HepG2 (cell line): ENCODE results near the gene MBLAC1. TPM values are rescaled to one million over a fixed set of nuclear protein-coding genes. Genes with fewer than 3 reads are reported as not detected.

ENCODE experiments used
- ATF7 ChIP-seq, 2 experiments: fragments of 450-650 bp in 1 of 2; sonication (generic) in 1 of 2; formaldehyde crosslinking in 1 of 2; IDR thresholded peaks; 2 replicates each; pipeline versions ENCODE4 v1.4.0 to v1.6.1; 2016 to 2020; ENCODE audit warnings: antibody characterized with exemption in 1 of 2, mild to moderate bottlenecking in 1 of 2, missing genetic modification reagents in 1 of 2
- CBFB ChIP-seq: sonication (generic); formaldehyde crosslinking; IDR thresholded peaks from 2 replicates; pipeline ENCODE4 v1.4.0; 2020; ENCODE audit warnings: missing genetic modification reagents
- RFX5 ChIP-seq: IDR thresholded peaks from 2 replicates; pipeline ENCODE4 v1.6.1; 2011; ENCODE audit warnings: low read depth, low read length, improper control_type of control experiment
- SMAD9 ChIP-seq: sonication (generic); formaldehyde crosslinking; IDR thresholded peaks from 2 replicates; pipeline ENCODE4 v1.5.1; 2020; ENCODE audit warnings: mild to moderate bottlenecking, missing genetic modification reagents
- ZMAT3 ChIP-seq: sonication (generic); formaldehyde crosslinking; conservative IDR thresholded peaks from 2 replicates; pipeline ENCODE4 v1.7.0; 2021; ENCODE audit warnings: missing genetic modification reagents
- ZNF564 ChIP-seq: sonication (generic); formaldehyde crosslinking; IDR thresholded peaks from 2 replicates; pipeline ENCODE4 v1.8.1; 2023; ENCODE audit warnings: mild to moderate bottlenecking, missing genetic modification reagents
- polyA plus RNA-seq, 8 experiments: library from polyadenylated mRNA; depleted of rRNA in 3 of 8; stranded (reverse) in 7 of 8; unstranded in 1 of 8; fragments of >200 nt; fragmentation: Illumina TruSeq in 4 of 8; extraction: Trizol in 4 of 8; gene quantifications; 2 replicates each; pipeline versions ENCODE4 v1.2.1 to v1.2.3, GENCODE V29; 2011 to 2016; ENCODE audit warnings: low read depth in 4 of 8, missing spikeins in 1 of 8, mixed read lengths in 1 of 8; ENCODE audit not compliant: insufficient read depth in 1 of 8
- total RNA-seq, 5 experiments: library from RNA; depleted of rRNA; stranded (reverse); fragments of >200 nt; fragmentation: Illumina TruSeq; extraction: Trizol; gene quantifications; 2 replicates each; pipeline ENCODE4 v1.2.3, GENCODE V29; 2016; ENCODE audit warnings: low read depth in 1 of 5
- TF ChIP-seq, protein P1 (sequence below), 2 experiments: sonication (generic) in 1 of 2; formaldehyde crosslinking in 1 of 2; IDR thresholded peaks; 2 replicates each; pipeline versions ENCODE4 v1.6.1 to v1.9.0; 2014 to 2022; ENCODE audit warnings: antibody characterized with exemption in 1 of 2, borderline replicate concordance in 1 of 2, inconsistent platforms in 1 of 2, low read depth in 1 of 2, missing genetic modification reagents in 1 of 2
- TF ChIP-seq, protein P2 (sequence below): sonication (generic); formaldehyde crosslinking; IDR thresholded peaks from 2 replicates; pipeline ENCODE4 v1.4.0; 2020; ENCODE audit warnings: mild to moderate bottlenecking, low read depth, missing genetic modification reagents
- TF ChIP-seq, protein P3 (sequence below): sonication (generic); formaldehyde crosslinking; IDR thresholded peaks from 2 replicates; pipeline ENCODE4 v1.9.0; 2022; ENCODE audit warnings: low read depth, missing genetic modification reagents

Gene MBLAC1
- total and polyA plus RNA-seq, 2 of the 13 experiments (the other 11 are each of a cell fraction or from before 2014, with no cell fraction given) = 0.79 to 2.1 TPM

DNA sequence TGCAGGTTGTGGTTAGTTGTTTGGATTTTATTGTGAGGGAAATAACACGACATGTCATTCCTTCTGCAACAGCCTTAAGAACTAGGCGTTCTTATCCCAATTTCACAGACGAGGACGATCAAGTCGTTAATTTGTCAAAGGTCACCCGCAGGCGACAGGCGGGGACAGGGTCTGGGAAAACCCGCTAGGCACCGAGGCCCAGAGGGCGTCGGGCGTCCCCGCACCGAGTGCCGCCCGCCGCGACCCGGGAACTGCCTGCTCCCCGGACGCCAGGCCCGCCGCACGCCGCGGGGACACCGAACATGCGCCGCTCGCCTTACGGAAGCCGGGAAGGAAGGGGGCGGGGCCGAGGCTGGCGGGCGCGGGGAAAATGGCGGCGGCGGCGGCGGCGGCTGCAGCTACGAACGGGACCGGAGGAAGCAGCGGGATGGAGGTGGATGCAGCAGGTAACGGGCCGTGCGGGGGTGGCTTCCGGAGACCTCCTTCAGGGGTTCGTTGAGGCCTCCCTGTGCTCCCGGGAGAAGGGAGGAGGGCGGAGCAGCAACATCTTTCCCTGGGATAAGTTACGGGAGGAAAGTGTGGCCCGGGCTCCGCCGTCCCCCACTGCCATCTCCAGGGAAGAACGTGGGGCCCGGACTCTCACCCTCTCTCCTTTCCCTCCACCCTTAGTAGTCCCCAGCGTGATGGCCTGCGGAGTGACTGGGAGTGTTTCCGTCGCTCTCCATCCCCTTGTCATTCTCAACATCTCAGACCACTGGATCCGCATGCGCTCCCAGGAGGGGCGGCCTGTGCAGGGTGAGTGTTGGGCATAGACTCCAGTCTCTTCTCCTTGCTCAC is 37.9 kb upstream of the MBLAC1 start, which contains the start of gene COPS6 (continued):
- TF ChIP-seq, protein P1, sequence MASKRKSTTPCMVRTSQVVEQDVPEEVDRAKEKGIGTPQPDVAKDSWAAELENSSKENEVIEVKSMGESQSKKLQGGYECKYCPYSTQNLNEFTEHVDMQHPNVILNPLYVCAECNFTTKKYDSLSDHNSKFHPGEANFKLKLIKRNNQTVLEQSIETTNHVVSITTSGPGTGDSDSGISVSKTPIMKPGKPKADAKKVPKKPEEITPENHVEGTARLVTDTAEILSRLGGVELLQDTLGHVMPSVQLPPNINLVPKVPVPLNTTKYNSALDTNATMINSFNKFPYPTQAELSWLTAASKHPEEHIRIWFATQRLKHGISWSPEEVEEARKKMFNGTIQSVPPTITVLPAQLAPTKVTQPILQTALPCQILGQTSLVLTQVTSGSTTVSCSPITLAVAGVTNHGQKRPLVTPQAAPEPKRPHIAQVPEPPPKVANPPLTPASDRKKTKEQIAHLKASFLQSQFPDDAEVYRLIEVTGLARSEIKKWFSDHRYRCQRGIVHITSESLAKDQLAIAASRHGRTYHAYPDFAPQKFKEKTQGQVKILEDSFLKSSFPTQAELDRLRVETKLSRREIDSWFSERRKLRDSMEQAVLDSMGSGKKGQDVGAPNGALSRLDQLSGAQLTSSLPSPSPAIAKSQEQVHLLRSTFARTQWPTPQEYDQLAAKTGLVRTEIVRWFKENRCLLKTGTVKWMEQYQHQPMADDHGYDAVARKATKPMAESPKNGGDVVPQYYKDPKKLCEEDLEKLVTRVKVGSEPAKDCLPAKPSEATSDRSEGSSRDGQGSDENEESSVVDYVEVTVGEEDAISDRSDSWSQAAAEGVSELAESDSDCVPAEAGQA (IDR thresholded peaks at IDR 0.05; ENCODE audit: low read depth) = no peak; the same call in 1 of the 2 replicates
- TF ChIP-seq, protein P1 (CRISPR knock-in tag; IDR thresholded peaks at IDR 0.05; ENCODE audit: borderline replicate concordance) = 0 out of 2 replicates have a peak, but pooled peaks have one; percentile 91
- TF ChIP-seq ATF7 (IDR thresholded peaks at IDR 0.05) (no peak), ATF7 (CRISPR knock-in tag; IDR thresholded peaks at IDR 0.05) (peak; percentile 53; the same call in 1 of the 2 replicates), CBFB (peak; percentile 79; the same call in 1 of the 2 replicates), RFX5 (no peak), ZNF564 (peak; percentile 95), SMAD9 (no peak), ZMAT3 (CRISPR knock-in tag) (peak; percentile 99)
- TF ChIP-seq, protein P2, sequence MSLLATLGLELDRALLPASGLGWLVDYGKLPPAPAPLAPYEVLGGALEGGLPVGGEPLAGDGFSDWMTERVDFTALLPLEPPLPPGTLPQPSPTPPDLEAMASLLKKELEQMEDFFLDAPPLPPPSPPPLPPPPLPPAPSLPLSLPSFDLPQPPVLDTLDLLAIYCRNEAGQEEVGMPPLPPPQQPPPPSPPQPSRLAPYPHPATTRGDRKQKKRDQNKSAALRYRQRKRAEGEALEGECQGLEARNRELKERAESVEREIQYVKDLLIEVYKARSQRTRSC (CRISPR knock-in tag) = peak; percentile 87; the same call in 1 of the 2 replicates
- TF ChIP-seq, protein P3, sequence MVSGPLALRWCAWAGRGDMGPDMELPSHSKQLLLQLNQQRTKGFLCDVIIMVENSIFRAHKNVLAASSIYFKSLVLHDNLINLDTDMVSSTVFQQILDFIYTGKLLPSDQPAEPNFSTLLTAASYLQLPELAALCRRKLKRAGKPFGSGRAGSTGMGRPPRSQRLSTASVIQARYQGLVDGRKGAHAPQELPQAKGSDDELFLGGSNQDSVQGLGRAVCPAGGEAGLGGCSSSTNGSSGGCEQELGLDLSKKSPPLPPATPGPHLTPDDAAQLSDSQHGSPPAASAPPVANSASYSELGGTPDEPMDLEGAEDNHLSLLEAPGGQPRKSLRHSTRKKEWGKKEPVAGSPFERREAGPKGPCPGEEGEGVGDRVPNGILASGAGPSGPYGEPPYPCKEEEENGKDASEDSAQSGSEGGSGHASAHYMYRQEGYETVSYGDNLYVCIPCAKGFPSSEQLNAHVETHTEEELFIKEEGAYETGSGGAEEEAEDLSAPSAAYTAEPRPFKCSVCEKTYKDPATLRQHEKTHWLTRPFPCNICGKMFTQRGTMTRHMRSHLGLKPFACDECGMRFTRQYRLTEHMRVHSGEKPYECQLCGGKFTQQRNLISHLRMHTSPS (CRISPR knock-in tag) = no peak
